CD14-positive monocyte (primary cell): ENCODE results near the gene MRPS2. TPM values are rescaled to one million over a fixed set of nuclear protein-coding genes. Genes with fewer than 3 reads are reported as not detected.
A peak's percentile ranks its signal among the peaks of the same experiment; 100 is the strongest.

Source experiments
- DNase-seq, 3 donors: peaks; one replicate each; pipeline ENCODE4 v3.0.0-alpha.2; 2011 to 2022
- H2AFZ ChIP-seq: 2 replicates; pipeline ENCODE4 v1.6.0; 2012; ENCODE audit warnings: mild to moderate bottlenecking, low read depth, low read length, inconsistent platforms; ENCODE audit not compliant: insufficient read depth, poor library complexity, severe bottlenecking
- H3K27ac ChIP-seq, 2 donors: 1 replicate in 1 of 2; 2 replicates in 1 of 2; pipeline ENCODE4 v1.5.1; 2012 to 2013; ENCODE audit warnings: low read length in 2 of 2, control low read depth in 1 of 2, inconsistent platforms in 1 of 2, low read depth in 1 of 2, mild to moderate bottlenecking in 1 of 2
- H3K27me3 ChIP-seq, 2 donors: one replicate each; pipeline versions ENCODE4 v1.6.0 to v1.6.1; 2011 to 2013; ENCODE audit warnings: low read length in 2 of 2; ENCODE audit not compliant: control insufficient read depth in 2 of 2, insufficient read depth in 2 of 2
- H3K36me3 ChIP-seq, 2 donors: replicated peaks in 1 of 2; 1 replicate in 1 of 2; 2 replicates in 1 of 2; pipeline versions ENCODE4 v1.5.1 to v1.6.1; 2012 to 2013; ENCODE audit warnings: low read length in 2 of 2, control low read depth in 1 of 2, inconsistent platforms in 1 of 2, mild to moderate bottlenecking in 1 of 2; ENCODE audit not compliant: insufficient read depth in 2 of 2, control insufficient read depth in 1 of 2
- H3K4me1 ChIP-seq, 2 donors: 1 replicate in 1 of 2; 2 replicates in 1 of 2; pipeline versions ENCODE4 v1.5.1 to v1.6.1; 2012 to 2013; ENCODE audit warnings: low read length in 2 of 2, control low read depth in 1 of 2, inconsistent platforms in 1 of 2, mild to moderate bottlenecking in 1 of 2, moderate library complexity in 1 of 2; ENCODE audit not compliant: insufficient read depth in 2 of 2, control insufficient read depth in 1 of 2
- H3K4me2 ChIP-seq: replicated peaks from 2 replicates; pipeline ENCODE3; 2012; ENCODE audit warnings: low read length, moderate library complexity, mild to moderate bottlenecking; ENCODE audit not compliant: poor library complexity, severe bottlenecking; ENCODE audit errors: extremely low read depth
- H3K4me3 ChIP-seq, 3 experiments: fragments of 200-600 bp in 1 of 3; sonication (generic) in 1 of 3; replicated peaks in 1 of 3; 1 replicate in 2 of 3; 2 replicates in 1 of 3; pipeline ENCODE4 v1.5.1; 2011 to 2013; ENCODE audit warnings: low read length in 3 of 3, mild to moderate bottlenecking in 3 of 3, control low read depth in 2 of 3, low read depth in 2 of 3, inconsistent platforms in 1 of 3, moderate library complexity in 1 of 3
- H3K79me2 ChIP-seq: 2 replicates; pipeline ENCODE4 v1.6.0; 2012; ENCODE audit warnings: mild to moderate bottlenecking, control low read depth, inconsistent platforms, low read length, moderate library complexity; ENCODE audit not compliant: insufficient read depth
- H3K9ac ChIP-seq: 2 replicates; pipeline ENCODE4 v1.6.0; 2017; ENCODE audit warnings: low read length, mild to moderate bottlenecking; ENCODE audit not compliant: insufficient read depth, poor library complexity, severe bottlenecking
- H3K9me3 ChIP-seq, 2 donors: replicated peaks in 1 of 2; 1 replicate in 1 of 2; 2 replicates in 1 of 2; pipeline versions ENCODE4 v1.5.1 to v1.6.1; 2012 to 2013; ENCODE audit warnings: low read length in 2 of 2, control low read depth in 1 of 2; ENCODE audit not compliant: control insufficient read depth in 1 of 2, insufficient read depth in 1 of 2
- H4K20me1 ChIP-seq: 2 replicates; pipeline ENCODE4 v1.6.0; 2012; ENCODE audit warnings: mild to moderate bottlenecking, low read length, control low read depth, moderate library complexity; ENCODE audit not compliant: insufficient read depth
- H3K27ac Mint-ChIP-seq, 7 donors: one replicate each; pipeline ENCODE4 v1.8.0; 2020; ENCODE audit warnings: mild to moderate bottlenecking in 7 of 7, mixed read lengths in 7 of 7, moderate library complexity in 6 of 7, inconsistent platforms in 2 of 7
- H3K27me3 Mint-ChIP-seq, 3 donors: one replicate each; pipeline ENCODE4 v1.8.0; 2021 to 2022; ENCODE audit warnings: low read depth in 3 of 3, mild to moderate bottlenecking in 3 of 3, mixed read lengths in 3 of 3, moderate library complexity in 3 of 3, inconsistent platforms in 1 of 3
- H3K36me3 Mint-ChIP-seq, 2 donors: one replicate each; pipeline ENCODE4 v1.8.0; 2020; ENCODE audit warnings: mixed read lengths in 2 of 2, inconsistent platforms in 1 of 2, mild to moderate bottlenecking in 1 of 2
- H3K4me1 Mint-ChIP-seq: one replicate; pipeline ENCODE4 v1.8.0; 2020; ENCODE audit warnings: mild to moderate bottlenecking, mixed read lengths
- H3K4me3 Mint-ChIP-seq, 2 donors: one replicate each; pipeline ENCODE4 v1.8.0; 2020; ENCODE audit warnings: mild to moderate bottlenecking in 2 of 2, mixed read lengths in 2 of 2, moderate library complexity in 1 of 2
- H3K9me3 Mint-ChIP-seq, 7 donors: one replicate each; pipeline ENCODE4 v1.8.0; 2020 to 2022; ENCODE audit warnings: mixed read lengths in 7 of 7, mild to moderate bottlenecking in 6 of 7, moderate library complexity in 6 of 7, inconsistent platforms in 2 of 7
- CTCF ChIP-seq: fragments of 200-600 bp; IDR thresholded peaks from one replicate; pipeline ENCODE4 v1.8.0; 2022; ENCODE audit warnings: antibody characterized with exemption, mild to moderate bottlenecking
- WGBS: methylation state at CpG from one replicate; pipeline ENCODE4 v1.1.5; 2013; ENCODE audit warnings: missing lambda C conversion rate; ENCODE audit not compliant: insufficient coverage; 5-methylcytosine and 5-hydroxymethylcytosine counted together
- intact Hi-C, 2 donors: fragments of 100-400 bp; cut with micrococcal nuclease; formaldehyde crosslinking; loops; one replicate each; pipeline versions ENCODE4 v1.15.0 to v1.15.1; 2023
- polyA plus RNA-seq, 3 donors: library from polyadenylated mRNA; depleted of rRNA in 1 of 3; unstranded in 2 of 3; stranded (reverse) in 1 of 3; fragments of 300-500 nt in 2 of 3; fragments of >200 nt in 1 of 3; fragmentation: Illumina TruSeq in 2 of 3; gene quantifications; 1 replicate in 2 of 3; 2 replicates in 1 of 3; pipeline ENCODE4 v1.2.3, GENCODE V29; 2012 to 2021

MRPS2 gene
- polyA plus RNA-seq, 3 donors: 27.9 to 54.4 (median 30.2) TPM

DNA sequence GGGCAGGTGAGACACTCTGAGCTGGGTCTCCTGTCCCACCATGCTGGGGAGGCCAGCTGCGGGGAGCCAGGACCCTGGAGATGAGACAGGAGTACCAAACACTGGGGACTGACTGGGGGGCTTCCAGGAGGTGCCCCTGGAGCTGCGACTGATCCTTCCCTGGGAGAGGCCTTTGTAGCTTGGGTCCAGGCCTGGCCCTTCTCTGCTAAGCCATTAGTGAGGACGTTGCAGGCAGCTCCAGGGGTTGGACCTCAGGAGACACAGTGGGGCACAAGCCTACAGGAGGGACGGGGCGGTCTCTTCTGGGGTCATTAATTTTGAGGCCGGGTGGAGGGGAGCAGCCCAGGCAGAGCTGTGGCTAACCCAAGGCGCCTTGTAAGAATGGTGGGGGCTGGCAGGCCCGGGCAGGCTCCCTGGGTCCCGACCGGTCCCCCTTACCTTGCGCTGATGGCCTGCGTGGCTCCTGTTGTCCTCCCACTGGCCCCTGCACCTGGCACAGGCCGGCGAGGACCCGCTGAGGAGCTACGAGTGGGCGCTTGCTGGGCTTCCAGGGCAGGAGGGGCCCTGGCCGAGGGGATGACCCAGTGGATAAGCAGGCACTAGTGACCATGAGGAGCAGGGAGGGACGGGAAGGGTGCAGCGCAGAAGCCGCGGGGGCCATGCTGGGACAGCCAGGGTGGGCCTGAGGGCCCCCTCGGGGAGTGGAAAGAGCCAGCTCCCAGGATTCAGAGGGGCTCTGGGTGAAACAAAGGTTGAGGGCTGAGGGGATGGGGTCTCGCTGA is 5.1 kb downstream of the MRPS2 start:
- H3K36me3 ChIP-seq: peaks cover 17 to 33% of the 10 kb centered on the region in 2 donors
- H3K4me3 ChIP-seq: no peak overlapping the region
- H3K27me3 Mint-ChIP-seq: peaks cover 0 to 4% (median 2%) of the 10 kb centered on the region in 3 donors
- 94% methylated on average over 21 of the region's 24 CpGs for WGBS
- peak overlapping the region in 3 of 7 donors; percentile 37 to 57 (median 56) for H3K27ac Mint-ChIP-seq
- peaks cover 10 to 15% of the 10 kb centered on the region in 2 donors for H3K4me1 ChIP-seq
- H3K4me3 Mint-ChIP-seq: no peak overlapping the region
- no peak for TF ChIP-seq CTCF
- H3K9me3 Mint-ChIP-seq: peaks cover 0 to 22% (median 11%) of the 10 kb centered on the region in 7 donors
- intact Hi-C loops: no loop called here
- H2AFZ ChIP-seq: no peak overlapping the region
- peaks cover 31% of the 10 kb centered on the region for H4K20me1 ChIP-seq
- H3K9me3 ChIP-seq: peaks cover 0 to 6% of the 10 kb centered on the region in 2 donors
- no peak for DNase-seq
- H3K36me3 Mint-ChIP-seq: peaks cover 22 to 39% of the 10 kb centered on the region in 2 donors
- H3K9ac ChIP-seq: no peak overlapping the region
- H3K79me2 ChIP-seq: peaks cover 10% of the 10 kb centered on the region
- H3K27me3 ChIP-seq: no peaks in the 10 kb centered on the region
- H3K4me1 Mint-ChIP-seq: peaks cover 16% of the 10 kb centered on the region
- no peak overlapping the region for H3K4me2 ChIP-seq
- no peak overlapping the region for H3K27ac ChIP-seq

DNA sequence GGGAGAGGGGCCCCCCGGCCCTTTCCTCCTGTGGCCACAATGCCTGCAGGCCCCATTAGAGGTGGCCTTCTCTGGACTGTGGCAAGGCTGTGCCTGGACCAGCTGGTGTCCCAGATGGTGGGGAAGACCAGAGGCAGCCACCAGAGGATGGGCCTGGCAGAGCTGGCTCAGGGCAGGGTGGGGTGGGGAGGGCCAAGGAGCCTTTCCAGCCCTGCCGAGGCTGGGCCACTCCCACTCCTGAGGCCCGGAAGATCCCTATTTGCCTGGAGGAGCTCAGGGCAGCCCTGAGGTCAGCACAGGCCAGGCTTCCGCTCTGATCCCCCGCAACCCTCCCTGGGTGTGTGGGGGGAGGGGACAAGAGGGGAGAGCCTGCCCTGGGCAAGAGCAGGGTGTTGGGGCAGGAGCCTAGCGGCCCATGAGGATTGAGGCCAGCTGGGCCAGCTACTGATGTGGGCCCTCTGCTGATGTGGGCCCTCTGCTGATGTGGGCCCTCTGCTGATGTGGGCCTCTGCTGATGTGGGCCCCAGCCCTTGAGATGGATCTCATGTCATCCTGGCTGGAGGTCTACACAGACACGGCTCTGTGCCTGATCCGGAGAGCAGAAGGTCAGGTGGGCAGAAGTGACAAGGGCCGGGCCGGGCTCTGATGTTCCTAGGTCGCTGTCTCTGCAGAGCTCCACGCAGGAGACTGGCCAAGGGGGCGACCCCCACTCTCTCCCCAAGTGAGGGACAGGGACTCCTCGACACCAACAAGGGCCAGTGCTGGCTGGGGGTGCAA is 6.0 kb downstream of the MRPS2 start:
- no peak for DNase-seq
- Histone ChIP-seq H3K4me2 (no peak overlapping the region), H3K27me3 (no peaks in the 10 kb centered on the region), H4K20me1 (peaks cover 26% of the 10 kb centered on the region), H3K27ac (no peak overlapping the region), H3K4me3 (no peak overlapping the region), H3K4me1 (peaks cover 5 to 6% of the 10 kb centered on the region in 2 donors), H2AFZ (no peak overlapping the region), H3K79me2 (peaks cover under 1% of the 10 kb centered on the region), H3K9ac (no peak overlapping the region), H3K9me3 (peaks cover 0 to 6% of the 10 kb centered on the region in 2 donors), H3K36me3 (peaks cover 17 to 33% of the 10 kb centered on the region in 2 donors)
- H3K4me3 Mint-ChIP-seq: no peak overlapping the region
- H3K27ac Mint-ChIP-seq: no peak overlapping the region
- peaks cover 22 to 39% of the 10 kb centered on the region in 2 donors for H3K36me3 Mint-ChIP-seq
- H3K9me3 Mint-ChIP-seq: peaks cover 0 to 22% (median 11%) of the 10 kb centered on the region in 7 donors
- TF ChIP-seq CTCF: no peak
- H3K4me1 Mint-ChIP-seq: peaks cover 16% of the 10 kb centered on the region
- WGBS: 88% methylated on average over 12 of the region's 14 CpGs
- intact Hi-C loops: no loop called here
- peaks cover 0 to 7% (median 2%) of the 10 kb centered on the region in 3 donors for H3K27me3 Mint-ChIP-seq
